ENCODE results near the gene ATP5MG. TPM values are rescaled to one million over a fixed set of nuclear protein-coding genes. Genes with fewer than 3 reads are reported as not detected.

ATP5MG gene, protein sequence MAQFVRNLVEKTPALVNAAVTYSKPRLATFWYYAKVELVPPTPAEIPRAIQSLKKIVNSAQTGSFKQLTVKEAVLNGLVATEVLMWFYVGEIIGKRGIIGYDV
- total RNA-seq, result 35.8 and 42.5 TPM in 2 replicates

DNA sequence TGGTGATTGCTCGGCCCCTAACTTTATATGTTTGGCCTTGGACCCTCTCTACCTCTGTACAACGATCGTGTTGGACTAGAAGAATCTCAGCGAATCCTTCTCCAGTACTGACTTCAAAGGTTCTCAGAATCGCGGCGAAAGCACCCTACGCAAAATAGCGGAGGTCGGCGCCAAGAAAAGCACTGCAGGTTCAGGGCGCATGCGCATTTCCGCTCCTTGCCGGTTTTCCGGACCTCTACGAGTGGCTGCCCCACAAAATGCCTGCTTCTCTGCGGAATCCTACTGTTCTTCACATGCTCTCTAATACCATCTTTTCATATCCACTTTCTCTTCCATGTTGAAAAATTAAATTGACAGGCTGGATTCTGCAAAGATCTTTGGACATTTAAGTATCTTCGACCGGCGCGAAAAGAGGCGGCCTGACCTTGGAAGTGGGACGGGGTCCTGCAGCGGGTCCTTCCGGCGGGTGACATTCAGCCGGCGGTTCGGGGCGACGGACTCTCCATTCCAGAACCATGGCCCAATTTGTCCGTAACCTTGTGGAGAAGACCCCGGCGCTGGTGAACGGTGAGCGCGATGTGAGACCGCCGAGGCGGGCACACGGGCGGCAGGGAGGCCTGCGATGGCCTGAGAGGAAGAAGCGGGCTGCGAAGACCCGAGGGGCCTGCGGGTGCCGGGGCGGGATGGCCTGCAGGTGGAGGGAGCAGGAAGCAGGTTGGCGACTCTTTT is at the start of gene ATP5MG:
Gene ATP5MG (plus strand): TSS at position 456 of the 729 bp plus-strand sequence. CDS start 60 bp downstream, at position 516.

DNA sequence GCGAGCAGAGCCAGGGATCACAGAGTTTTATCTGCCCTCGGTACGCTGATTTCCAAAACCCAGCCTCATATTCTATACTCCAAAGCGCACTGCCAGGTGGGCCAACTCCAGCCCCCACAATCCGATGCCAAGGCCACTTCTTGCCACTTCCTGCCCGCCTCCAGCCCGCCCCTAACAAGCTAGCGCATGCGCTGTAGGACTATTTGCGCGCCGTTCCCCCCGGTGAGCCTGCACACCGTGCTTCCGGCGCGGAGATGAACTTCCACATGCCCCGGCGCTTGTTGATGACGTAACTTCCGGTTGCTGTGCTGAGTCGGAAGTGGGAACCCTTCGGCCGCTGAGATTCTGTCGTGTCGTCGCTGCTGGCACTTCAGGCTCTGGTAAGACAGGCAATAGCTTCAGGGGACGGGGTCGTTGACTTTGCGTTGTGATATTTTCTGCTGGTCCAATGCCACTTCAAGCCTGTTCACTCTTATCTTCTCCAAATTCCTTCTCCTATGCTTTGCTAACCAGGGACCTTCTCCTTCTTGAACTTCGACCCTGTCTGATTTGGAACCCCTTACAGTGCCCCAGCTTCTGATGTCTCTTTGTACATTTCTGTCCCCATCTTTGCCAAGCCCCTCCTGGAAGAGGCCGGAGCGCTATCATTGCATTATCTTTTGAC is 42.0 kb upstream of the ATP5MG start, which contains the start of gene UBE4A:
Gene UBE4A (plus strand): TSS at position 306 of the 664 bp plus-strand sequence. CDS start 5,481 bp downstream, outside the sequence.

DNA sequence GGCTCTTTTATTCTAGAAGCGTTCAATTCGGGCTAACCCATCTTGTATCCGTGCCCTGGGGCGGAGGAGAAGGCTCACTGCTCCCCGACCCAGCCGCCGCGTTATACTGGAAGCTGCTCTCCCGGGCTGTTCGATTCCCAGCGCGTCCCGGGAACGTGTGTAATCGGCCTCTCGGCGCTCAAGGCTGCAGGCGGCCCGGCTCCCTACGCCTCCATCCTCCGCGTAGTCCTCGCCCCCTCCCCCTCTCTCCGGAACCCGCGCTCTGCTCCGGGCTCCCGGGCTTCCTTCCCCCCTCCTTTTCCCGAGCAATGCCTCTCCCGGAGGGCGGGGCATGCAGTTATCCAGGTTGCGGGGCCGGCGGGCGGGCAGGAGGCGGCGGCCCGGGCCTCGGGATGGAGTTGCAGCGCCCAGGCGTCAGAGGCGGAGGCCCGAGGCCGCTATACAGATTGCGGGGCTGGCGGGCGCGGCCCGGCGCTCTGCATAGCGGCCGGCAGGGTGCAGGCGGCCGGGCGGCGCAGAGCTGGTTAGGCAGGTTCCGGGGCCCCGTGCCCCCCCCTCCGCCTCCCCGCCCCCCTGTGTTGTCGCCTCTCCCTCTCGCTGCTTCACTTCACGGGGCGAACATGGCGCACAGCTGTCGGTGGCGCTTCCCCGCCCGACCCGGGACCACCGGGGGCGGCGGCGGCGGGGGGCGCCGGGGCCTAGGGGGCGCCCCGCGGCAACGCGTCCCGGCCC is 34.7 kb downstream of the ATP5MG start, which contains the start of gene KMT2A:
Gene KMT2A (plus strand): TSS at position 600 of the 732 bp plus-strand sequence. CDS start 21 bp downstream, at position 621.

Other genes with a start within 250 kb of the ATP5MG start
- under 0.01 TPM in 2 replicates for gene SCN4B, start 248.8 kb upstream of the ATP5MG start, total RNA-seq
- under 0.01 TPM in 1 of 2 replicates, not detected in the other for gene SCN2B, start 225.0 kb upstream of the ATP5MG start, total RNA-seq
- 0.65 TPM in 1 of 2 replicates, not detected in the other for gene JAML, start 176.6 kb upstream of the ATP5MG start, total RNA-seq
- gene MPZL3, start 149.2 kb upstream of the ATP5MG start, total RNA-seq, result 10.7 and 15.4 TPM in 2 replicates
- gene MPZL2, start 137.3 kb upstream of the ATP5MG start, total RNA-seq, result 25.8 and 42.1 TPM in 2 replicates
- 0.33 TPM in 1 of 2 replicates, not detected in the other for gene CD3E, start 96.9 kb upstream of the ATP5MG start, total RNA-seq
- not detected in 2 replicates for gene CD3D, start 58.9 kb upstream of the ATP5MG start, total RNA-seq
- not detected in 2 replicates for gene CD3G, start 57.3 kb upstream of the ATP5MG start, total RNA-seq
- gene UBE4A, start 42.0 kb upstream of the ATP5MG start, total RNA-seq, result 55.9 and 60.8 TPM in 2 replicates
- 44.1 and 56.4 TPM in 2 replicates for gene KMT2A, start 34.9 kb downstream of the ATP5MG start, total RNA-seq
- 0.19 and 2.9 TPM in 2 replicates for gene TTC36, start 125.9 kb downstream of the ATP5MG start, total RNA-seq
- 20.9 and 33.6 TPM in 2 replicates for gene TMEM25, start 129.6 kb downstream of the ATP5MG start, total RNA-seq
- 30.1 and 33.5 TPM in 2 replicates for gene IFT46, start 164.3 kb downstream of the ATP5MG start, total RNA-seq
- 171 and 177 TPM in 2 replicates for gene ARCN1, start 170.8 kb downstream of the ATP5MG start, total RNA-seq
- gene PHLDB1, start 206.0 kb downstream of the ATP5MG start, total RNA-seq, result 122 and 153 TPM in 2 replicates

Data from vein endothelial cell (primary cell).